IMR-90 (cell line): ENCODE measurements around the gene GABBR2. TPM values are rescaled to one million over a fixed set of nuclear protein-coding genes. Genes with fewer than 3 reads are reported as not detected.

Experiments used
- ATAC-seq: fragments of 200-7000 bp; cut with Tn5 transposase; 2 replicates; pipeline ENCODE4 v1.9.1; 2020; ENCODE audit warnings: low read depth, mild to moderate bottlenecking, moderate library complexity
- BruUV-seq: library from RNA; stranded (reverse); fragments of 400-500 nt; replicated peaks from 2 replicates; lab custom pipeline; 2021; lab: Mats Ljungman, UMichigan
- CTCF ChIA-PET: fragments of 300-600 bp; formaldehyde crosslinking; extraction: SDS; loops from one replicate; lab custom pipeline; 2021; ENCODE audit warnings: antibody characterized with exemption; lab: Yijun Ruan, JAX
- POLR2A ChIA-PET: fragments of 300-600 bp; sonication (Branson Sonifier 250); formaldehyde crosslinking; loops from one replicate; lab custom pipeline; 2022; ENCODE audit warnings: antibody characterized with exemption; ENCODE audit not compliant: unreplicated experiment; lab: Charles Lee
- DNase-seq: peaks from one replicate; pipeline ENCODE4 v3.0.0; 2013
- H2AFZ ChIP-seq: replicated peaks from 2 replicates; pipeline ENCODE3; 2013; ENCODE audit warnings: low read length, mild to moderate bottlenecking; ENCODE audit not compliant: poor library complexity
- H2AK5ac ChIP-seq: 2 replicates; pipeline ENCODE4 v1.6.1; 2013; ENCODE audit warnings: low read depth, low read length, inconsistent platforms
- H2AK9ac ChIP-seq: replicated peaks from 2 replicates; pipeline ENCODE3; 2013; ENCODE audit warnings: mild to moderate bottlenecking, low read depth, low read length, moderate library complexity; ENCODE audit not compliant: poor library complexity
- H2BK120ac ChIP-seq: 2 replicates; pipeline ENCODE4 v1.6.1; 2013; ENCODE audit warnings: low read depth, low read length, inconsistent platforms
- H2BK15ac ChIP-seq: 3 replicates; pipeline ENCODE4 v1.6.1; 2013; ENCODE audit warnings: low read depth, low read length, inconsistent platforms
- H2BK20ac ChIP-seq: 2 replicates; pipeline ENCODE4 v1.6.1; 2013; ENCODE audit warnings: low read depth, mild to moderate bottlenecking, inconsistent platforms, low read length, moderate library complexity
- H2BK5ac ChIP-seq: 2 replicates; pipeline ENCODE4 v1.6.1; 2013; ENCODE audit warnings: mild to moderate bottlenecking, low read depth, low read length, inconsistent platforms; ENCODE audit not compliant: poor library complexity, severe bottlenecking
- H3K14ac ChIP-seq: replicated peaks from 2 replicates; pipeline ENCODE4 v1.6.1; 2013; ENCODE audit warnings: low read depth, low read length, inconsistent platforms
- H3K18ac ChIP-seq: 2 replicates; pipeline ENCODE4 v1.6.1; 2013; ENCODE audit warnings: low read depth, low read length, control low read depth
- H3K23ac ChIP-seq: 2 replicates; pipeline ENCODE4 v1.6.1; 2013; ENCODE audit warnings: low read depth, low read length, inconsistent platforms
- H3K27ac ChIP-seq: 2 replicates; pipeline ENCODE4 v1.5.1; 2013; ENCODE audit warnings: mild to moderate bottlenecking, control low read depth, low read length; ENCODE audit not compliant: insufficient read depth
- H3K27me3 ChIP-seq: 2 replicates; pipeline ENCODE4 v1.6.1; 2013; ENCODE audit warnings: low read length; ENCODE audit not compliant: control insufficient read depth, insufficient read depth
- H3K36me3 ChIP-seq: 2 replicates; pipeline ENCODE4 v1.6.1; 2013; ENCODE audit warnings: low read length, mixed read lengths; ENCODE audit not compliant: control insufficient read depth, insufficient read depth
- H3K4ac ChIP-seq: 2 replicates; pipeline ENCODE4 v1.6.1; 2013; ENCODE audit warnings: low read depth, low read length, inconsistent platforms
- H3K4me1 ChIP-seq: 2 replicates; pipeline ENCODE4 v1.6.1; 2013; ENCODE audit warnings: low read length, mixed read lengths; ENCODE audit not compliant: control insufficient read depth, insufficient read depth
- H3K4me2 ChIP-seq: 2 replicates; pipeline ENCODE4 v1.6.1; 2013; ENCODE audit warnings: low read depth, mild to moderate bottlenecking, control low read depth, low read length, moderate library complexity
- H3K4me3 ChIP-seq: 2 replicates; pipeline ENCODE4 v1.5.1; 2013; ENCODE audit warnings: low read depth, mild to moderate bottlenecking, control low read depth, low read length, moderate library complexity; ENCODE audit not compliant: insufficient read depth
- H3K56ac ChIP-seq: 2 replicates; pipeline ENCODE4 v1.6.1; 2013; ENCODE audit warnings: low read length, inconsistent platforms; ENCODE audit not compliant: insufficient read depth; ENCODE audit errors: extremely low read depth
- H3K79me1 ChIP-seq, 2 experiments: 2 replicates each; pipeline ENCODE4 v1.6.1; 2013; ENCODE audit warnings: low read length in 2 of 2, inconsistent platforms in 1 of 2, low read depth in 1 of 2
- H3K9ac ChIP-seq: 2 replicates; pipeline ENCODE4 v1.6.1; 2013; ENCODE audit warnings: low read depth, low read length, control low read depth
- H3K9me1 ChIP-seq: 2 replicates; pipeline ENCODE4 v1.6.1; 2013; ENCODE audit warnings: low read length, inconsistent platforms; ENCODE audit not compliant: insufficient read depth
- H3K9me3 ChIP-seq: 2 replicates; pipeline ENCODE4 v1.6.1; 2013; ENCODE audit warnings: low read length; ENCODE audit not compliant: control insufficient read depth, insufficient read depth
- H4K20me1 ChIP-seq: 2 replicates; pipeline ENCODE4 v1.6.1; 2013; ENCODE audit warnings: low read length, inconsistent platforms; ENCODE audit not compliant: insufficient read depth
- H4K5ac ChIP-seq: 2 replicates; pipeline ENCODE4 v1.6.1; 2013; ENCODE audit warnings: mild to moderate bottlenecking, low read depth, low read length, control low read depth
- H4K8ac ChIP-seq, 2 experiments: 2 replicates each; pipeline ENCODE4 v1.6.1; 2013; ENCODE audit warnings: low read depth in 2 of 2, low read length in 2 of 2, control low read depth in 1 of 2, inconsistent platforms in 1 of 2
- H4K91ac ChIP-seq: 2 replicates; pipeline ENCODE4 v1.6.1; 2013; ENCODE audit warnings: low read depth, low read length, inconsistent platforms; ENCODE audit not compliant: insufficient read depth
- CEBPB ChIP-seq: IDR thresholded peaks from 2 replicates; pipeline ENCODE4 v1.6.1; 2012; ENCODE audit warnings: low read depth, low read length, improper control_type of control experiment
- FOS ChIP-seq: fragments of 150-350 bp; IDR thresholded peaks from 2 replicates; pipeline ENCODE4 v1.6.1; 2016; ENCODE audit warnings: low read depth, low read length
- MAFK ChIP-seq: IDR thresholded peaks from 2 replicates; pipeline ENCODE4 v1.6.1; 2012; ENCODE audit warnings: low read depth, low read length, improper control_type of control experiment
- MAZ ChIP-seq: IDR thresholded peaks from 2 replicates; pipeline ENCODE4 v1.6.1; 2012; ENCODE audit warnings: low read depth, mild to moderate bottlenecking, low read length, improper control_type of control experiment, moderate library complexity, borderline replicate concordance
- MXI1 ChIP-seq: IDR thresholded peaks from 2 replicates; pipeline ENCODE4 v1.6.1; 2012; ENCODE audit warnings: low read depth, mild to moderate bottlenecking, low read length, moderate library complexity, borderline replicate concordance
- NFE2L2 ChIP-seq: fragments of 150-350 bp; IDR thresholded peaks from 2 replicates; pipeline ENCODE4 v1.6.1; 2016; ENCODE audit warnings: low read depth, mild to moderate bottlenecking, low read length
- RAD21 ChIP-seq: IDR thresholded peaks from 2 replicates; pipeline ENCODE4 v1.6.1; 2012; ENCODE audit warnings: low read length, improper control_type of control experiment
- RCOR1 ChIP-seq: IDR thresholded peaks from 2 replicates; pipeline ENCODE4 v1.6.1; 2012; ENCODE audit warnings: mild to moderate bottlenecking, low read length, improper control_type of control experiment; ENCODE audit not compliant: insufficient replicate concordance
- SMC3 ChIP-seq: fragments of 150-350 bp; IDR thresholded peaks from 2 replicates; pipeline ENCODE4 v1.6.1; 2016; ENCODE audit warnings: low read depth, mild to moderate bottlenecking, antibody characterized with exemption, low read length, moderate library complexity
- WGBS, 2 experiments: methylation state at CpG; one replicate each; pipeline versions ENCODE4 v1.1.5 to v1.1.7; 2013; ENCODE audit warnings: missing lambda C conversion rate in 2 of 2; ENCODE audit not compliant: insufficient read length in 1 of 2; ENCODE audit errors: extremely low coverage in 2 of 2; 5-methylcytosine and 5-hydroxymethylcytosine counted together
- dilution Hi-C: fragments of 300-500 bp; cut with HindIII; formaldehyde crosslinking; loops from one replicate; pipeline ENCODE4 v1.14.3; 2018; ENCODE audit warnings: low sequenced_read_pairs; ENCODE audit not compliant: unreplicated experiment
- in situ Hi-C: fragments of 300-500 bp; cut with MboI; formaldehyde crosslinking; loops from 3 replicates; pipeline ENCODE4 v1.14.3; 2019; ENCODE audit warnings: low sequenced_read_pairs, inconsistent platforms, mixed read lengths
- intact Hi-C: fragments of 100-400 bp; cut with micrococcal nuclease; formaldehyde crosslinking; loops from 2 replicates; pipeline ENCODE4 v1.10.0; 2022
- polyA plus RNA-seq, 3 experiments: library from polyadenylated mRNA; depleted of rRNA; stranded (reverse); fragments of >200 nt; gene quantifications; 2 replicates each; pipeline ENCODE4 v1.2.3, GENCODE V29; 2012; ENCODE audit warnings: low replicate concordance in 1 of 3
- total RNA-seq: library from RNA; depleted of rRNA; stranded (reverse); fragments of >200 nt; gene quantifications from 2 replicates; pipeline ENCODE4 v1.2.3, GENCODE V29; 2012
- TF ChIP-seq, protein P1 (sequence below): conservative IDR thresholded peaks from 2 replicates; pipeline ENCODE4 v1.5.1; 2012; ENCODE audit warnings: mild to moderate bottlenecking, low read depth, low read length, improper control_type of control experiment
- TF ChIP-seq, protein P2 (sequence below): fragments of 150-350 bp; IDR thresholded peaks from 2 replicates; pipeline ENCODE4 v1.6.1; 2017; ENCODE audit warnings: mild to moderate bottlenecking, antibody characterized with exemption, low read length, low read depth

The GABBR2 gene
- total and polyA plus RNA-seq, 2 of the 4 experiments (the other 2 are of a cell fraction): 14.2 to 20.3 TPM

DNA sequence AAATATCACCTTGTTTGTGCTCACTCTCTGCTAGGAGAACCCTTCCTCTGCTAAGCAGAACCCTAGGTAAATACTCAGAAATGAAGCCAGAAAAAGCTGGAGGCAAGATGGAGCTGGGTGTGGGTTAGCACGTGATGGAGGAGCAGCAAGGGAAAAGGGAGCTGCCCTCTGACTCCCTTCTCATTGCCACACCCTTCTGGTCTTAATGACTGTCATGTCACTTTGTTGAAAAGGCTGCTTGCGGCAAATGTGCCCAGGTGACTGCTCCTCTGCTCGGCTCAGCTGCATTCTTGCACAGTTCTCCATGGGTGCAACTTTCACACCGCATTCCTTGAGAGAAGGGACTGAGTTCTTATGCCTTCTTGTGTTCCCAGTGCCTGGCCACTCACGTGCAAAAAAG is 416.9 kb downstream of the GABBR2 start:
- Histone ChIP-seq H3K4me3 (no peak overlapping the region), H4K8ac (no peak overlapping the region), H3K9me3 (no peaks in the 10 kb centered on the region), H2AK5ac (no peak overlapping the region), H3K23ac (no peak overlapping the region), H3K4ac (no peak overlapping the region), H3K18ac (no peak overlapping the region), H3K14ac (no peak overlapping the region), H3K79me1 (no peaks in the 10 kb centered on the region), H3K27ac (no peak overlapping the region), H4K5ac (no peak overlapping the region), H3K36me3 (peaks cover 11% of the 10 kb centered on the region), H2BK5ac (no peak overlapping the region), H3K4me2 (no peak overlapping the region), H3K4me1 (no peaks in the 10 kb centered on the region), H3K9ac (no peak overlapping the region), H4K20me1 (no peaks in the 10 kb centered on the region), H2AK9ac (no peak overlapping the region), H3K9me1 (0 out of 2 replicates have a peak, but pooled peaks cover 2% of the 10 kb centered on the region), H3K56ac (no peak overlapping the region), H2AFZ (no peak overlapping the region), H2BK15ac (no peak overlapping the region), H2BK120ac (no peak overlapping the region), H4K91ac (no peak overlapping the region), H2BK20ac (no peak overlapping the region), H3K27me3 (no peaks in the 10 kb centered on the region)
- DNase-seq (no peak), ATAC-seq (no peak)
- dilution Hi-C loops (no loop called here), intact Hi-C loops (no loop called here), in situ Hi-C loops (no loop called here)
- POLR2A ChIA-PET: no interaction called here
- 60% methylated on average over 1 of the region's 5 CpGs; no CpG with 5 or more reads in 1 of the 2 experiments for WGBS, 2 experiments
- no TSS peak for BruUV-seq
- TF ChIP-seq, protein P1, sequence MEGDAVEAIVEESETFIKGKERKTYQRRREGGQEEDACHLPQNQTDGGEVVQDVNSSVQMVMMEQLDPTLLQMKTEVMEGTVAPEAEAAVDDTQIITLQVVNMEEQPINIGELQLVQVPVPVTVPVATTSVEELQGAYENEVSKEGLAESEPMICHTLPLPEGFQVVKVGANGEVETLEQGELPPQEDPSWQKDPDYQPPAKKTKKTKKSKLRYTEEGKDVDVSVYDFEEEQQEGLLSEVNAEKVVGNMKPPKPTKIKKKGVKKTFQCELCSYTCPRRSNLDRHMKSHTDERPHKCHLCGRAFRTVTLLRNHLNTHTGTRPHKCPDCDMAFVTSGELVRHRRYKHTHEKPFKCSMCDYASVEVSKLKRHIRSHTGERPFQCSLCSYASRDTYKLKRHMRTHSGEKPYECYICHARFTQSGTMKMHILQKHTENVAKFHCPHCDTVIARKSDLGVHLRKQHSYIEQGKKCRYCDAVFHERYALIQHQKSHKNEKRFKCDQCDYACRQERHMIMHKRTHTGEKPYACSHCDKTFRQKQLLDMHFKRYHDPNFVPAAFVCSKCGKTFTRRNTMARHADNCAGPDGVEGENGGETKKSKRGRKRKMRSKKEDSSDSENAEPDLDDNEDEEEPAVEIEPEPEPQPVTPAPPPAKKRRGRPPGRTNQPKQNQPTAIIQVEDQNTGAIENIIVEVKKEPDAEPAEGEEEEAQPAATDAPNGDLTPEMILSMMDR: no peak
- TF ChIP-seq FOS (no peak), NFE2L2 (no peak), MAFK (no peak), RCOR1 (no peak), SMC3 (no peak), CEBPB (no peak), MAZ (no peak), RAD21 (no peak), MXI1 (no peak)
- TF ChIP-seq, protein P2, sequence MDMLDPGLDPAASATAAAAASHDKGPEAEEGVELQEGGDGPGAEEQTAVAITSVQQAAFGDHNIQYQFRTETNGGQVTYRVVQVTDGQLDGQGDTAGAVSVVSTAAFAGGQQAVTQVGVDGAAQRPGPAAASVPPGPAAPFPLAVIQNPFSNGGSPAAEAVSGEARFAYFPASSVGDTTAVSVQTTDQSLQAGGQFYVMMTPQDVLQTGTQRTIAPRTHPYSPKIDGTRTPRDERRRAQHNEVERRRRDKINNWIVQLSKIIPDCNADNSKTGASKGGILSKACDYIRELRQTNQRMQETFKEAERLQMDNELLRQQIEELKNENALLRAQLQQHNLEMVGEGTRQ: no peak
- CTCF ChIA-PET: interaction anchor here (0.5 kb wide), 1 partner anchor 331 kb away, joined by 3 read pairs; no protein-coding TSS in a partner anchor
